ENCODE data around the gene METTL23.

GRCh38 chr17:76781056-76781982 is 54.7 kb downstream of the METTL23 start:
- TF ChIP-seq, protein P1, sequence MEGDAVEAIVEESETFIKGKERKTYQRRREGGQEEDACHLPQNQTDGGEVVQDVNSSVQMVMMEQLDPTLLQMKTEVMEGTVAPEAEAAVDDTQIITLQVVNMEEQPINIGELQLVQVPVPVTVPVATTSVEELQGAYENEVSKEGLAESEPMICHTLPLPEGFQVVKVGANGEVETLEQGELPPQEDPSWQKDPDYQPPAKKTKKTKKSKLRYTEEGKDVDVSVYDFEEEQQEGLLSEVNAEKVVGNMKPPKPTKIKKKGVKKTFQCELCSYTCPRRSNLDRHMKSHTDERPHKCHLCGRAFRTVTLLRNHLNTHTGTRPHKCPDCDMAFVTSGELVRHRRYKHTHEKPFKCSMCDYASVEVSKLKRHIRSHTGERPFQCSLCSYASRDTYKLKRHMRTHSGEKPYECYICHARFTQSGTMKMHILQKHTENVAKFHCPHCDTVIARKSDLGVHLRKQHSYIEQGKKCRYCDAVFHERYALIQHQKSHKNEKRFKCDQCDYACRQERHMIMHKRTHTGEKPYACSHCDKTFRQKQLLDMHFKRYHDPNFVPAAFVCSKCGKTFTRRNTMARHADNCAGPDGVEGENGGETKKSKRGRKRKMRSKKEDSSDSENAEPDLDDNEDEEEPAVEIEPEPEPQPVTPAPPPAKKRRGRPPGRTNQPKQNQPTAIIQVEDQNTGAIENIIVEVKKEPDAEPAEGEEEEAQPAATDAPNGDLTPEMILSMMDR (IDR thresholded peaks at IDR 0.05): no peak
- no peak for TF ChIP-seq POLR2A (IDR thresholded peaks at IDR 0.05)
- no peak for TF ChIP-seq POLR2AphosphoS5 (IDR thresholded peaks at IDR 0.05)
